Suppressor macrophage treated with lipopolysaccharide for 4 hours (primary cell): ENCODE measurements around the gene TSSK6.
A peak's percentile ranks its signal among the peaks of the same experiment; 100 is the strongest.

Experiments used
- DNase-seq: peaks from one replicate; pipeline ENCODE4 v3.0.0-alpha.2; 2020

TSSK6 gene

DNA sequence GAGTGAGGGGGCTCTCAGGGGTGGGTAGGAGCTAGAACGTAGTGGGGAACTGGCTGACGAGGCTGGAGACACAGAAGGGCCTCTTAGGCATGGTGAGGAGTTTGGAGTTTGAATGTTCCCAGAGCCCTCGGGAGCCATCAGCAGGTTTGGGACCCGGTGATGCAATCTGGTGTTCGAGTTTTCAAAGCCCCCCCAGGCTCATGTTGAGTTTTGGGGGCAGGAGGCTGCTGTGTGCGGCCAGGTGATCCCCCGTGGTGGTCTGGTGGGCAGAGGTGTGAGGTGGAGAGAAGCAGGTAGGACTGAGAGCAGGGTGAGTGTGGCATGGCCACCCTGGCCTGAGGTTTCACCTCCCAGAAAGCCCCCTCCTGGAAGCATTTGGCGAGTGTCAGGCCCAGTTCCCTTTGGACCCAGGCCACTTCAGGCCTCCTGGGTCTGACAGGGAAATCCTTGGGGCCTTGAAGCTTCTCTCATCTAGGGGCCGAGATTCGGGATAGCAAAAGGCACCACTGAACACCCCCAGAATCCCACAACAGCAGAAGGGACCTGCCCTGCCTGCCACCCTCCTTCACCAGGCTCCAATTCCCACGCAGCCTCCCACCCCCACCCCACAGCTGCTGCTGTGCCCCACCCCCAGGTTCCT is 14.6 kb upstream of the TSSK6 start:
- DNase-seq: no peak

GRCh38 chr19:19528721-19529490 is 13.6 kb upstream of the TSSK6 start, which contains the start of gene YJEFN3:
TSS of gene YJEFN3 (plus strand) at chr19:19528911. CDS start at chr19:19528933, 22 bp downstream.
- no peak for DNase-seq

- DNase-seq: no peak
These were observed 12.6 kb upstream of the TSSK6 start for GRCh38 chr19:19527674-19528625.

GRCh38 chr19:19527371-19527656 is 12.0 kb upstream of the TSSK6 start:
- DNase-seq: no peak

DNA sequence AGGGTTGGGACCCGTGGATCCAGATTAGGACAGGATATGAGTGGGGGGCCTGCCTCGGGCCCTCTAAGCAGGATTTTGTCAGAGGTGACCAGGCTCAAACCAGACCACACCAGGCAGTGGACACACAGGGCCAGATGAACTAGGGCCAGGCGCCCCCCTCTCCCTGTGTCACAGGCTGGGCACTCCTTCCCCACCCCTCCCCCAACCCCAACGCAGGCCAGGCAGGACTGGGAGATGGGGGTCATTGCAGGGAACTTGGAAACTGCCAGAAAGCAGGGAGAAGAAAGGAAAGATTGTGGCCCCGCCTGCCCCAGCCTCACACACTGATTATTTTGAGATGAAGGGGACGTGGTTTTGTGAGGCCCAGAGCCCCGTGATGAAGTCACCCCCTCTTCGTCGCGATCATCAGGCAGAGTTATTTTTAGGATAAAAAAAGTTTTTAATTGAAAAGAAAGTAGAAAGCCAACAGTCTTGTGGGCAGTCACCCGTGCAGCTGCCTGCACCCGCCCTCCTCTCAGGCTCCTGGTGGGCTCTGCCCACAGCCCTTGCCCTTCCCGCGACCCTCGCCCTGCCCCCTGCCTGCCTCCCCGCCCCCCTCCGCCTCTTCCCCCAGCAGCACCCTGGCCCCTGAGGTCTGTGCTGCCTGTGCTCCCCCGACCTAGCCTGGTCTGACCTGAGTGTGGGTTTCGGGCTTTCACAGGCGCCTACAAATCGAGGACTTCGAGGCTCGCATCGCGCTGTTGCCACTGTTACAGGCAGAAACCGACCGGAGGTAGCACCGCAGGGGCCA is 11.4 kb upstream of the TSSK6 start:
- DNase-seq: no peak

GRCh38 chr19:19525611-19526380 is 10.4 kb upstream of the TSSK6 start:
- DNase-seq: no peak

GRCh38 chr19:19524053-19524452 is 8.7 kb upstream of the TSSK6 start:
- DNase-seq: no peak

DNA sequence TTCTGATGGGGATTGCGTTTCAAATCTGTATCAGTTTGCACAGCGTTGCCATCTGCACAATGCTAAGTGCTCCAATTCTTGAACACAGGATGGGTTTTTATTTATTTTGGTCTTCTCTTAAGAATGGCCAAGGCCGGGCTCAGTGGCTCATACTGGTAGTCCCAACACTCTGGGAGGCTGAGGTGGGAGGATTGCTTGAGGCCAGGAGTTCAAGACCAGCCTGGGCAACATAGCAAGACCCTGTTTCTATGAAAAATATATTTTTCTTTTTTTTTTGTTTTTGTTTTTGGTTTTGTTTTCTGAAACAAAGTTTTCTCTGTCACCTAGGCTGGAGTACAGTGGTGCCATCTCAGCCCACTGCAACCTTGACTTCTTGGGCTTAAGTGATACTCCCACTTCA is 7.8 kb upstream of the TSSK6 start:
- no peak for DNase-seq

GRCh38 chr19:19520989-19521388 is 5.6 kb upstream of the TSSK6 start:
- no peak for DNase-seq

- no peak for DNase-seq
These were observed 1.9 kb upstream of the TSSK6 start for GRCh38 chr19:19517235-19517619.

- DNase-seq: peak; percentile 94
These were observed 533 bp upstream of the TSSK6 start, which contains the start of gene NDUFA13 for GRCh38 chr19:19515642-19516519. TSS of gene NDUFA13 (plus strand) at chr19:19516225. CDS start at chr19:19516239, 14 bp downstream.

GRCh38 chr19:19514215-19514657 is 1.1 kb downstream of the TSSK6 start:
- DNase-seq: peak; percentile 46

DNA sequence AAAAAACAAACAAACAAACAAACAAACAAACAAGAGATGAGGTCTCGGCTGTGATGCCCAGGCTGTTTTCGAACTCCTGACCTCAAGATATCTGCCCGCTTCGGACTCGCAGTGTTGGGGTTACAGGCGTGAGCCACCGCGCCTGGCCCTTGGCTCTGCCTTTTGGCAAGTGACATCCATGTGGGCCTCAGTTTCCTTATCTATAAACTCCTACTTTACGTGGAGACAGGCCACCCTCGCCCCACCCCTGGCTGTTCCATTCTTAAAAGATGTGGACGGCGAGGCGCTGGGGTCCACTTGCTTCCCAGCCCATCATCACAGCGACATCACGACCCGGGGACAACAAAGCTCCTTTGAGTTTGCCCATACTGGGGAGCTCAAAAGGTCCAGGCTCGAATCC is 1.7 kb downstream of the TSSK6 start:
- no peak for DNase-seq

DNA sequence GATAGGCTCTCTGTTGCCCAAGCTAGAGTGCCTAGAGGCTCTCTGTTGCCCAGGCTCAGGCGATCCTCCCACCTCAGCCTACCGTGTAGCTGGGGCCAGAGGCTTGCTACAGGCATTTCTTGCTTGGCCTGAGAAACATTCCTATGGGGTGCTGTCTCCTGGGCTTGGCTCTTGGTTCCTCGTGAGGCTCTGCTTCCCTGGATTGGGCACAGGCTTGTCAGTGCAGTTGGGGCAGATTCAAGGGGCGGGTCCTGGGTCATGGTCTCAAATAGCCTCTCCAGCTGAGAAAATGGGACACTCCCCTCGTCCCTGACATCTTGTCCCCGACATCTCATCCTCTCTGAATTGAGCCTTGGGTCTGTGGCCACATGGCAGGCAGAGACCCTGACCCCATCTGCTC is 4.9 kb downstream of the TSSK6 start:
- no peak for DNase-seq

DNA sequence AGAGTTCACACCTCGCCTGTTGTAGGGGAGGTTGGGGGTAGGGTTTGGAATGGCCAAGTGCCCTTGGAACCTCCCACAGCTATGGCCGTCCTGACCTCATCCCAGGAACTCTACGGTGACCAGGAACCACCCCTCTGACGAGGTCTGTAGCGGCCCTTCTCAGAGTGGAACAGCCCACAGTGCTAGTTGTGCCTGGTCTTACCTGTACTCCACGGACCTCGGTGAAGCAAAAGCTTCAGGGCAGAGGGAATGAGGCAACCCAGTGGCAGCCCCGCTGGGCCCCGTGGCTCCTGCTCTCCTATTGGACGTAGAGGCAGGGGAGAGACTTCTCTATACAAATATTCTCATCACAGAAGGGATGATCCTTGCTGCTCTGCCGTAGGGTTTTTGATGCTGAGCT is 7.1 kb downstream of the TSSK6 start:
- DNase-seq: no peak

DNA sequence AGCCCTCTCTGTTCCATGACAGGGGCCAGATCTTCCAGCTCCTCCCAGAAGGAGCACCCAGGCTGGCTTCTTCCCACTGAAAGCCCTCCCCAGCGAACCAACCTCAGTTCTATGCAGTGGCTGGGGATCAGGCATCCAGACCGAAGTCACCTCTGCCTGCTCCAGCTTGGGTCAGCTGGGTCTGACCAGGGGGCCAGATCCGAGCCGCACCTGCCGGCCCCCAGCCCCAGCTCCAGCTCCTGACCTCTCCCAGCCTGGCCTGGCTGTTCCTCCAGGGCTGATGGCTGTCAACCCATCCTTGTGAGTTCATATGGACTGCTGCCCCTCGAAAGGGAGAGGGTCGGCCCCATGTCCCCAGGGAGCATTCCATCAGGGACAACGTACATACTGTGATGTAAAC is 8.0 kb downstream of the TSSK6 start:
- DNase-seq: no peak

- DNase-seq: no peak
These were observed 8.8 kb downstream of the TSSK6 start for GRCh38 chr19:19506592-19506991.

DNA sequence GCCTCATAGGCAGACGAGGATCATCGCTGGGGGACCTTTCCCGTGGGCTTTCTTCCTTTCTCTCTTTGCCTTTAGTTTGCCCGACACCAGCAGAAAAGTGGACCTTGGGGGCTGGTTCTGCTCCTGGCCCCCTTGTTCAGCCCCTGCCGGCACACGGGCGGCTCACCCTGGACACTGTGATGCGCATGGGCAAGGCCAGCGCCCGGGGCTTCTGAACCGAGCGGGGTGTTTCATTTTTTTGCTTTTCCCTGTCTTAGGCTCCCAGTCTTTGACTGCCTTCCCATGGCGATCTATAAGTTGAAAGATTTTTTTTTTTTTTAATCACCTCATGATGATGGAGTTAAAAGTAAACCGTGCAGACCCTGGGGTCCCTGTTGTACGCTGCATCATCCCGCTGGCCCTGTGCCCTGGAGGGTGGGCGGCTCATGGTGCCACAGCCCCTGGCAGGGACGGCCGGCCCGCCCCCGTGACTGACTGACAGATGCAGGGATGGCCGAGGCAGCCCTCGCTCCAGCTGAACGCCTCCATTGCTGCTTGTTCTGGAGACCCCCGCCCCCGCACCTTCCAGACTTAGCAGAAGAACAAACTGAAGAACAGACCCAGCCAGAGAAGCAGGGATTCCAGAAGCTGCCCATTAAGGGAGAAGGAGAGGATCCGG is 9.6 kb downstream of the TSSK6 start:
- no peak for DNase-seq

DNA sequence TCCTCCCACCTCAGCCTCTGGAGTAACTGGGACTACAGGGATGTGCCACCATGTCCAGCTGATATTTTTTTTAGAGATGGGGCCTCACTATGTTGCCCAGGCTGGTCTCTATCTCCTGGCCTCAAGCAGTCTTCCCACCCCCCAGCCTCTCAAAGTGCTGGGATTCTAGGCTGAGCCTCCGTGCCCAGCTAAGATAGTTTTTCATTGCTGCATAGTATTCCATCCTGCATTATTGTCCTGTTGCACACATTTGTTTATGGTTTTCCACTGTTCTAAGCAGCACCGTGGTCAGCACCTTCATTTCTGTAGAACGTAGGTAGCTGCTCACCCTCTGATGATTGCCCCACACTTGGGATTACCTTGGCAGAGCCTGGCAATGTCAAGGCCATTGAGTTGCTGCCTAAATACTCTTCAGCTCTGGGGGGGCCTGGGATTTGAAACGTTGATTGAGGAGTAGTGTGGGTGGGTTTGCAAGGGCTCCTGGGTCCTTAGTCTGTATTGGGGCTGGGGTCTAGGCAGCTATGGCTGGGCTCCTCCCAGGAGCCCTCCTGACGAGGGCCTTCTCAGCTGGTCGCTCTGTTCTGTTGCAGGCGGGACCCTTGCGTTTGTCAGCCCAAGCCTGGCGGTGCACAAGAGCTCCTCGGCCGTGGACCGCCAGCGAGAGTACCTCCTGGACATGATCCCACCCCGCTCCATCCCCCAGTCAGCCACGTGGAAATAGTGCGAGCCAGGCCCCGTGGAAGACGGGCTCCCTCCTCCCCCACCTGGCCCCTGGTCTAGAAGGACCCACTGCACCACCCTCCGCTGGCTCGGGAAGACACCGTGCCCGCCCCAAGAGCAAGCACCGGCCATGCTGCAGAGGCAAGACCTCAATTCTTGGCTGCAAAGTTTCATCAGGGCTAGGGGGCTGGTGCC is 10.3 kb downstream of the TSSK6 start:
- no peak for DNase-seq
